Ishikawa (cell line): ENCODE measurements around the gene RB1.

Source experiments
- CEBPB ChIP-seq: IDR thresholded peaks from 2 replicates; pipeline ENCODE4 v1.6.1; 2012
- CREB1 ChIP-seq: IDR thresholded peaks from 2 replicates; pipeline ENCODE4 v1.6.1; 2012; ENCODE audit warnings: low read depth
- EGR1 ChIP-seq: IDR thresholded peaks from 2 replicates; pipeline ENCODE4 v1.6.1; 2012
- EP300 ChIP-seq: IDR thresholded peaks from 2 replicates; pipeline ENCODE4 v1.6.1; 2012; ENCODE audit warnings: borderline replicate concordance
- FOXM1 ChIP-seq: IDR thresholded peaks from 2 replicates; pipeline ENCODE4 v1.6.1; 2012; ENCODE audit warnings: low read depth, borderline replicate concordance
- NFIC ChIP-seq: IDR thresholded peaks from 2 replicates; pipeline ENCODE4 v1.6.1; 2012
- RAD21 ChIP-seq: IDR thresholded peaks from 2 replicates; pipeline ENCODE4 v1.6.1; 2012; ENCODE audit warnings: low read depth
- TAF1 ChIP-seq: IDR thresholded peaks from 2 replicates; pipeline ENCODE4 v1.6.1; 2012; ENCODE audit warnings: low read depth, mild to moderate bottlenecking
- TCF12 ChIP-seq: IDR thresholded peaks from 2 replicates; pipeline ENCODE4 v1.6.1; 2012; ENCODE audit warnings: low read depth
- TEAD4 ChIP-seq: IDR thresholded peaks from 2 replicates; pipeline ENCODE4 v1.6.1; 2012
- YY1 ChIP-seq: IDR thresholded peaks from 2 replicates; pipeline ENCODE4 v1.6.1; 2012; ENCODE audit warnings: low read depth
- ZBTB7A ChIP-seq: IDR thresholded peaks from 2 replicates; pipeline ENCODE4 v1.6.1; 2012; ENCODE audit warnings: low read depth
- TF ChIP-seq, protein P1 (sequence below): IDR thresholded peaks from 2 replicates; pipeline ENCODE4 v1.6.1; 2012; ENCODE audit warnings: low read depth, mild to moderate bottlenecking
- TF ChIP-seq, protein P2 (sequence below): IDR thresholded peaks from 2 replicates; pipeline ENCODE4 v1.6.1; 2012
- TF ChIP-seq, protein P3 (sequence below): IDR thresholded peaks from 2 replicates; pipeline ENCODE4 v1.6.1; 2012

RB1 gene

DNA sequence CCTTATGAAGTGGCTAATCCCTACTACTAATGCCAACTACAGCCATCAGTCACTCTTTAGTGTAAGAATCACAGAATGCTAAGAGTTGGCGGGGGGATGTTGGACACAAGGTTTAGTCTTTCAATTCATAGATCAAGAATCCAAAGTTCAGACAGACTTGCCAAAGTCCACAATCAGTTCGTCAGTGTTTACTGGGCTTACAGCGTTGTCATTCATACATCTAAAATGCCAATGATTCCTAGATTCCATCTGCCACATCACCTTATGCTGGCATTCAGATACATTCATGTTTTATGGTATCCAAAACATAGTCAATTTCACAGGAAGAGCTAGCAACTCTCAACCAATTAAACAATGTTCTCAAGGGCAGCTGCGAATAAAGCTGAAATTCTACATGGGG is 211.2 kb downstream of the RB1 start:
- TF ChIP-seq, protein P1, sequence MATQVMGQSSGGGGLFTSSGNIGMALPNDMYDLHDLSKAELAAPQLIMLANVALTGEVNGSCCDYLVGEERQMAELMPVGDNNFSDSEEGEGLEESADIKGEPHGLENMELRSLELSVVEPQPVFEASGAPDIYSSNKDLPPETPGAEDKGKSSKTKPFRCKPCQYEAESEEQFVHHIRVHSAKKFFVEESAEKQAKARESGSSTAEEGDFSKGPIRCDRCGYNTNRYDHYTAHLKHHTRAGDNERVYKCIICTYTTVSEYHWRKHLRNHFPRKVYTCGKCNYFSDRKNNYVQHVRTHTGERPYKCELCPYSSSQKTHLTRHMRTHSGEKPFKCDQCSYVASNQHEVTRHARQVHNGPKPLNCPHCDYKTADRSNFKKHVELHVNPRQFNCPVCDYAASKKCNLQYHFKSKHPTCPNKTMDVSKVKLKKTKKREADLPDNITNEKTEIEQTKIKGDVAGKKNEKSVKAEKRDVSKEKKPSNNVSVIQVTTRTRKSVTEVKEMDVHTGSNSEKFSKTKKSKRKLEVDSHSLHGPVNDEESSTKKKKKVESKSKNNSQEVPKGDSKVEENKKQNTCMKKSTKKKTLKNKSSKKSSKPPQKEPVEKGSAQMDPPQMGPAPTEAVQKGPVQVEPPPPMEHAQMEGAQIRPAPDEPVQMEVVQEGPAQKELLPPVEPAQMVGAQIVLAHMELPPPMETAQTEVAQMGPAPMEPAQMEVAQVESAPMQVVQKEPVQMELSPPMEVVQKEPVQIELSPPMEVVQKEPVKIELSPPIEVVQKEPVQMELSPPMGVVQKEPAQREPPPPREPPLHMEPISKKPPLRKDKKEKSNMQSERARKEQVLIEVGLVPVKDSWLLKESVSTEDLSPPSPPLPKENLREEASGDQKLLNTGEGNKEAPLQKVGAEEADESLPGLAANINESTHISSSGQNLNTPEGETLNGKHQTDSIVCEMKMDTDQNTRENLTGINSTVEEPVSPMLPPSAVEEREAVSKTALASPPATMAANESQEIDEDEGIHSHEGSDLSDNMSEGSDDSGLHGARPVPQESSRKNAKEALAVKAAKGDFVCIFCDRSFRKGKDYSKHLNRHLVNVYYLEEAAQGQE, result no peak
- TF ChIP-seq TAF1 (no peak), YY1 (no peak), TCF12 (no peak)

DNA sequence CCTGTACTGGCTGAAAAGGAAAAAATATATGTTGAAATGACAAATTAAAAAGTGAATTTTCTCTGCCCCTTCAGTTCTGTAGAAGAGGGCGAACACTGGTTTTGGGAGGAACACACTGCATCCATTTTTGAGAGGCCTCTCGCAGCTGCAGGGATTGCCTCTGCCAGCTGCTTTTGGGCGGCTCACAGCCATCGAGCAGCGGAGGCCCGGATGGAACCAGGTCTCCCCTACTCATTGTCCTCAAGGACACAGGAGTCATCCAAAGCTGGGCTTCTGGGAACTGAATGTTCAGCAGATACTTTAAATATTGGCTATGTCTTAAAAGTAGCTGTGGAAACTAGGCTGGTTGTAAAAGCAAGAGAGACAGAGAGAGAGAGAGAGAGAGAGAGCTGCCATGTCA is 212.2 kb downstream of the RB1 start:
- TF ChIP-seq TEAD4, result no peak
- TF ChIP-seq ZBTB7A, result no peak
- TF ChIP-seq NFIC, result no peak

GRCh38 chr13:48518083-48518482 is 214.5 kb downstream of the RB1 start:
- TF ChIP-seq EP300, result no peak
- TF ChIP-seq CEBPB, result no peak
- TF ChIP-seq RAD21, result no peak
- TF ChIP-seq CREB1, result no peak
- TF ChIP-seq, protein P1, result no peak
- no peak for TF ChIP-seq TAF1
- TF ChIP-seq, protein P2, sequence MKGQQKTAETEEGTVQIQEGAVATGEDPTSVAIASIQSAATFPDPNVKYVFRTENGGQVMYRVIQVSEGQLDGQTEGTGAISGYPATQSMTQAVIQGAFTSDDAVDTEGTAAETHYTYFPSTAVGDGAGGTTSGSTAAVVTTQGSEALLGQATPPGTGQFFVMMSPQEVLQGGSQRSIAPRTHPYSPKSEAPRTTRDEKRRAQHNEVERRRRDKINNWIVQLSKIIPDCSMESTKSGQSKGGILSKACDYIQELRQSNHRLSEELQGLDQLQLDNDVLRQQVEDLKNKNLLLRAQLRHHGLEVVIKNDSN, result no peak
- no peak for TF ChIP-seq TCF12
- no peak for TF ChIP-seq NFIC
- TF ChIP-seq, protein P3, sequence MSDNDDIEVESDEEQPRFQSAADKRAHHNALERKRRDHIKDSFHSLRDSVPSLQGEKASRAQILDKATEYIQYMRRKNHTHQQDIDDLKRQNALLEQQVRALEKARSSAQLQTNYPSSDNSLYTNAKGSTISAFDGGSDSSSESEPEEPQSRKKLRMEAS, result no peak
- no peak for TF ChIP-seq FOXM1
- no peak for TF ChIP-seq YY1
- no peak for TF ChIP-seq TEAD4
- TF ChIP-seq ZBTB7A, result no peak
- no peak for TF ChIP-seq EGR1

- no peak for TF ChIP-seq TEAD4
These were observed 222.7 kb downstream of the RB1 start for GRCh38 chr13:48526286-48526685.

DNA sequence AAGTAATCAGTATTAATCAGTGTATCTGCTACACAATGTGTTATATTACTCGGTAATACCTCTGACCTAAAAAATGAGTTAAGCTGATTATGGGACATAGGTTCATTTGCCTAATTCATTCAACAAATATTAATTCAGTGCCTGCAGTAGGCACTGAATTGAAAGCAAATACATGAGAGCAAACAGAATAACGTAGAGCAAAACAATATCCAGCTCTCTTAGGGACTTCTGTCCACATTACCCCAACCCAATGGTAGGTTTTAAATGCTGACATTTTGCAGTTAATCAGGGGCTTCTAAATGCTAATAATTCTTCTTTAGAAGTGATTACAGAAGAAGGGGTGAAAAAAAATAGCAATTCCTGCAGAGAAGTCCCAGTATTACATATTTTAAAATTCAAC is 224.4 kb downstream of the RB1 start:
- no peak for TF ChIP-seq CEBPB
- no peak for TF ChIP-seq CREB1
- no peak for TF ChIP-seq EP300
- TF ChIP-seq, protein P3, result no peak
- no peak for TF ChIP-seq FOXM1
- no peak for TF ChIP-seq EGR1
- no peak for TF ChIP-seq NFIC

DNA sequence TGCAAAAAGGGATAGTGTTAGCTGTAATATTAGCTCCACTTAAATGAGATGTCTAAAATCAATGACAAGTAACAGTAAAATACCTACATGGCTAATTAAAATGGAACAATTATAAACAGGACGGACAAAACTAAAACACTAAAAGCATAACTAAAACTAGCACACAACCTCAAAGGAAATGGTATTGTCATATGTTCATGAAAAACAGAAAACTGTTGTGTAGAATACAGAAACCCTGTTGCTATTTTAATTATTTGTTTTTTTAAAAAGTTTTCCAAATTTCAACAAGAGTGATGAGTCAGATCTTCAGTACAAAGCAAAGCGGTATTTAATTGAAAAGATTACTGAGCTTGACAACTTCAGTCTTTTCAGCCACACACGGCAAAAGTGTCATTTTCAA is 225.2 kb downstream of the RB1 start:
- TF ChIP-seq, protein P1, result no peak
- TF ChIP-seq TCF12 (no peak), EGR1 (no peak), ZBTB7A (no peak), RAD21 (no peak), EP300 (no peak), CREB1 (no peak), TAF1 (no peak)
- TF ChIP-seq, protein P3, result no peak
- TF ChIP-seq, protein P2, result no peak
